A549 (cell line): ENCODE data around the gene USP3. TPM values are rescaled to one million over a fixed set of nuclear protein-coding genes. Genes with fewer than 3 reads are reported as not detected.

ENCODE experiments used
- ATAC-seq, 2 experiments: fragments of 200-7000 bp in 1 of 2; fragments of >200 bp in 1 of 2; cut with Nextera tagmentation in 1 of 2; cut with Tn5 transposase in 1 of 2; 3 replicates each; pipeline versions ENCODE4 v1.8.0 to v1.9.1; 2018 to 2020; ENCODE audit warnings: mild to moderate bottlenecking in 1 of 2, moderate library complexity in 1 of 2
- CTCF ChIA-PET: fragments of 300-600 bp; sonication (Branson Sonifier 250); formaldehyde crosslinking; extraction: SDS; loops from one replicate; lab custom pipeline; 2021; ENCODE audit warnings: antibody characterized with exemption, inconsistent platforms; lab: Yijun Ruan, JAX
- POLR2A ChIA-PET: fragments of 350-600 bp; formaldehyde crosslinking; extraction: SDS; loops from one replicate; lab custom pipeline; 2021; ENCODE audit warnings: antibody characterized with exemption, inconsistent platforms; lab: Yijun Ruan, JAX
- DNase-seq, 2 experiments: peaks; one replicate each; pipeline versions ENCODE4 v3.0.0 to v3.0.0-alpha.2; 2011 to 2016; ENCODE audit warnings: low read depth in 1 of 2, low spot score in 1 of 2
- FAIRE-seq: peaks from 2 replicates; lab custom pipeline; 2011; peaks lifted over from hg19 to GRCh38; lab: Jason Lieb, UNC
- H3K27ac ChIP-seq, 2 experiments: fragments of >200 bp; sonication (Bioruptor Twin); formaldehyde crosslinking; 3 replicates each; pipeline ENCODE4 v1.5.1; 2016 to 2017
- H3K4me1 ChIP-seq: fragments of >200 bp; sonication (Bioruptor Twin); formaldehyde crosslinking; 3 replicates; pipeline ENCODE4 v1.6.1; 2016
- H3K4me2 ChIP-seq: fragments of >200 bp; sonication (Bioruptor Twin); formaldehyde crosslinking; 3 replicates; pipeline ENCODE4 v1.6.1; 2016
- H3K4me3 ChIP-seq: fragments of >200 bp; sonication (Bioruptor Twin); formaldehyde crosslinking; 3 replicates; pipeline ENCODE4 v1.5.1; 2016
- H3K9me3 ChIP-seq: fragments of >200 bp; sonication (Bioruptor Twin); formaldehyde crosslinking; 3 replicates; pipeline ENCODE4 v1.6.1; 2016
- ATOH8 ChIP-seq: fragments of 250-450 bp; sonication (Bioruptor Pico); IDR thresholded peaks from 2 replicates; pipeline ENCODE4 v1.5.0; 2020; ENCODE audit warnings: low read depth, mild to moderate bottlenecking, moderate library complexity
- CEBPB ChIP-seq, 2 experiments: fragments of >200 bp in 1 of 2; sonication (Bioruptor Twin) in 1 of 2; formaldehyde crosslinking in 1 of 2; IDR thresholded peaks; 2 replicates each; pipeline ENCODE4 v1.6.1; 2012 to 2016
- EP300 ChIP-seq, 2 experiments: fragments of >200 bp; sonication (Bioruptor Twin); formaldehyde crosslinking; IDR thresholded peaks; 2 replicates in 1 of 2; 3 replicates in 1 of 2; pipeline ENCODE4 v1.6.1; 2016 to 2017
- GATA3 ChIP-seq: IDR thresholded peaks from 2 replicates; pipeline ENCODE4 v1.6.1; 2012; ENCODE audit warnings: borderline replicate concordance
- HES2 ChIP-seq: fragments of >200 bp; sonication (Bioruptor Twin); formaldehyde crosslinking; IDR thresholded peaks from 2 replicates; pipeline ENCODE4 v1.6.1; 2016
- HOXB5 ChIP-seq: fragments of 250-450 bp; sonication (Bioruptor Pico); IDR thresholded peaks from 2 replicates; pipeline ENCODE4 v1.5.0; 2020; ENCODE audit warnings: mild to moderate bottlenecking, moderate library complexity
- JUNB ChIP-seq: fragments of >200 bp; sonication (Bioruptor Twin); formaldehyde crosslinking; IDR thresholded peaks from 2 replicates; pipeline ENCODE4 v1.6.1; 2016
- KDM5A ChIP-seq: fragments of 200-600 bp; sonication (generic); IDR thresholded peaks from 2 replicates; pipeline ENCODE4 v1.6.1; 2016; ENCODE audit warnings: antibody characterized with exemption, mild to moderate bottlenecking
- MAFK ChIP-seq: fragments of 450-650 bp; IDR thresholded peaks from 2 replicates; pipeline ENCODE4 v1.6.1; 2014; ENCODE audit not compliant: partially characterized antibody
- MAX ChIP-seq: IDR thresholded peaks from 2 replicates; pipeline ENCODE4 v1.6.1; 2012
- NFE2L2 ChIP-seq: fragments of 150-350 bp; conservative IDR thresholded peaks from 2 replicates; pipeline ENCODE4 v1.6.1; 2014; ENCODE audit warnings: low read length
- PHF8 ChIP-seq: fragments of 200-600 bp; sonication (generic); IDR thresholded peaks from 2 replicates; pipeline ENCODE4 v1.6.1; 2016; ENCODE audit warnings: low read depth, mild to moderate bottlenecking, antibody characterized with exemption, moderate library complexity, borderline replicate concordance
- POLR2A ChIP-seq: IDR thresholded peaks from 2 replicates; pipeline ENCODE4 v1.6.1; 2012; ENCODE audit warnings: mild to moderate bottlenecking, low read length
- RARB ChIP-seq: fragments of 250-450 bp; sonication (Bioruptor Pico); IDR thresholded peaks from 2 replicates; pipeline ENCODE4 v1.8.0; 2021; ENCODE audit warnings: mild to moderate bottlenecking, moderate library complexity
- REST ChIP-seq: fragments of 200-600 bp; sonication (generic); IDR thresholded peaks from 2 replicates; pipeline ENCODE4 v1.6.1; 2016; ENCODE audit warnings: antibody characterized with exemption, mild to moderate bottlenecking, moderate library complexity
- RFX5 ChIP-seq: fragments of 450-650 bp; IDR thresholded peaks from 2 replicates; pipeline ENCODE4 v1.7.1; 2014; ENCODE audit warnings: antibody characterized with exemption, mild to moderate bottlenecking, moderate library complexity
- SREBF2 ChIP-seq: fragments of 450-650 bp; IDR thresholded peaks from 2 replicates; pipeline ENCODE4 v1.6.1; 2014; ENCODE audit warnings: mild to moderate bottlenecking, moderate library complexity
- USF2 ChIP-seq: fragments of 450-650 bp; IDR thresholded peaks from 2 replicates; pipeline ENCODE4 v1.6.1; 2014; ENCODE audit warnings: antibody characterized with exemption
- ZFP36 ChIP-seq: fragments of 450-650 bp; IDR thresholded peaks from 2 replicates; pipeline ENCODE4 v1.6.1; 2014; ENCODE audit warnings: borderline replicate concordance; ENCODE audit not compliant: partially characterized antibody
- WGBS: methylation state at CpG from one replicate; pipeline ENCODE4 v1.1.6; 2017; ENCODE audit errors: missing lambda C conversion rate; 5-methylcytosine and 5-hydroxymethylcytosine counted together
- polyA plus RNA-seq, 4 experiments: library from polyadenylated mRNA; depleted of rRNA in 3 of 4; stranded (reverse); fragments of >200 nt; fragmentation: RNase III in 1 of 4; extraction: RNeasy Plus Mini Kit Qiagen cat#74134 plus additional on column Dnase treatment in 1 of 4; gene quantifications; 2 replicates in 3 of 4; 3 replicates in 1 of 4; pipeline ENCODE4 v1.2.3, GENCODE V29; 2011 to 2017

USP3 gene
- polyA plus RNA-seq, 2 of the 4 experiments (the other 2 are of a cell fraction) = 41.8 to 99.1 TPM

GRCh38 chr15:63636518-63637061 lies 132.2 kb downstream of the USP3 start:
- FAIRE-seq (peak; percentile 28), ATAC-seq (no peak)
- Histone ChIP-seq H3K4me1 (no peaks in the 10 kb centered on the region), H3K4me3 (no peak overlapping the region), H3K9me3 (no peaks in the 10 kb centered on the region)
- WGBS = 93% methylated on average over 9 of the region's 9 CpGs
- ChIA-PET CTCF (interaction anchor here (1.1 to 2.6 kb wide), 4 partner anchors 10 to 431 kb away, joined by 3 to 15 read pairs (median 3); partner anchors contain the start of gene DAPK2), POLR2A (no interaction called here)
- TF ChIP-seq PHF8 (no peak), JUNB (no peak), EP300 (IDR thresholded peaks at IDR 0.05) (no peak), MAFK (no peak), GATA3 (no peak), NFE2L2 (no peak), ATOH8 (CRISPR knock-in tag) (no peak), SREBF2 (no peak), RFX5 (no peak), POLR2A (no peak), HES2 (no peak)
- TF ChIP-seq, all 56 proteins: peak for 0
- Histone ChIP-seq H3K4me2 (no peak overlapping the region), H3K27ac (no peak overlapping the region)
- DNase-seq = no peak

GRCh38 chr15:63638839-63639238 lies 134.4 kb downstream of the USP3 start:
- DNase-seq = no peak
- TF ChIP-seq MAX = no peak
- TF ChIP-seq ZFP36 = no peak
- TF ChIP-seq HOXB5 (CRISPR knock-in tag) = no peak
- no peak for TF ChIP-seq REST
- no peak for TF ChIP-seq CEBPB (IDR thresholded peaks at IDR 0.05)
- no peak for TF ChIP-seq POLR2A
- TF ChIP-seq, all 56 proteins: peak for 0
- CTCF ChIA-PET = interaction anchor here (1.6 to 1.7 kb wide), 2 partner anchors 29 to 32 kb away, joined by 4 to 7 read pairs; no protein-coding TSS in a partner anchor
- Histone ChIP-seq H3K9me3 (no peaks in the 10 kb centered on the region), H3K4me3 (no peak overlapping the region), H3K4me2 (no peak overlapping the region), H3K4me1 (no peaks in the 10 kb centered on the region), H3K27ac (no peak overlapping the region)
- no peak for FAIRE-seq
- 96% methylated on average over 1 of the region's 1 CpG for WGBS
- ATAC-seq = no peak
- POLR2A ChIA-PET = no interaction called here

GRCh38 chr15:63640146-63640545 lies 135.8 kb downstream of the USP3 start:
- TF ChIP-seq RARB (CRISPR knock-in tag) = no peak
- TF ChIP-seq USF2 = no peak
- TF ChIP-seq KDM5A = no peak
- no peak overlapping the region for H3K4me3 ChIP-seq
- no peaks in the 10 kb centered on the region for H3K4me1 ChIP-seq
- WGBS = 95% methylated on average over 3 of the region's 3 CpGs
- no peak overlapping the region for H3K4me2 ChIP-seq
- FAIRE-seq = peak; percentile 59
- no peak for ATAC-seq
- no peaks in the 10 kb centered on the region for H3K9me3 ChIP-seq
- no peak for DNase-seq
- H3K27ac ChIP-seq = no peak overlapping the region
- CTCF ChIA-PET = interaction anchor here (0.7 to 2.3 kb wide), 4 partner anchors 13 to 427 kb away, joined by 3 to 7 read pairs (median 4); no protein-coding TSS in a partner anchor
- POLR2A ChIA-PET = no interaction called here

Other genes starting within 250 kb of the USP3 start
- gene APH1B, start 227.0 kb upstream of the USP3 start, polyA plus RNA-seq (2011; rRNA removed) = 25.3 and 28.5 TPM in 2 replicates
- 14.0 to 19.8 TPM (median 16.4 TPM) in 3 replicates for gene APH1B, start 227.0 kb upstream of the USP3 start, polyA plus RNA-seq (2017; fragmentation: RNase III; extraction: RNeasy Plus Mini Kit Qiagen cat#74134 plus additional on column Dnase treatment)
- gene CA12, start 122.7 kb upstream of the USP3 start, polyA plus RNA-seq (2011; rRNA removed) = 323 and 389 TPM in 2 replicates
- 122 to 129 TPM (median 126 TPM) in 3 replicates for gene CA12, start 122.7 kb upstream of the USP3 start, polyA plus RNA-seq (2017; fragmentation: RNase III; extraction: RNeasy Plus Mini Kit Qiagen cat#74134 plus additional on column Dnase treatment)
- gene FBXL22, start 92.8 kb downstream of the USP3 start, polyA plus RNA-seq (2011; rRNA removed) = 0.09 and 0.18 TPM in 2 replicates
- gene FBXL22, start 92.8 kb downstream of the USP3 start, polyA plus RNA-seq (2017; fragmentation: RNase III; extraction: RNeasy Plus Mini Kit Qiagen cat#74134 plus additional on column Dnase treatment) = 0.13 to 0.23 TPM (median 0.18 TPM) in 3 replicates